HepG2 (cell line): ENCODE results near the gene ACTR10. TPM values are rescaled to one million over a fixed set of nuclear protein-coding genes. Genes with fewer than 3 reads are reported as not detected.

Source experiments
- BHLHE40 ChIP-seq: IDR thresholded peaks from 2 replicates; pipeline ENCODE4 v1.6.1; 2011; ENCODE audit warnings: low read length, improper control_type of control experiment
- CSRNP1 ChIP-seq: sonication (generic); formaldehyde crosslinking; IDR thresholded peaks from 2 replicates; pipeline ENCODE4 v1.8.1; 2023; ENCODE audit warnings: mild to moderate bottlenecking, missing genetic modification reagents
- GATAD1 ChIP-seq: IDR thresholded peaks from 2 replicates; pipeline ENCODE4 v1.6.1; 2016; ENCODE audit warnings: missing genetic modification reagents, missing compliant biosample characterization
- ISX ChIP-seq: sonication (generic); formaldehyde crosslinking; conservative IDR thresholded peaks from 2 replicates; pipeline ENCODE4 v1.5.0; 2020; ENCODE audit warnings: missing genetic modification reagents
- KAT8 ChIP-seq: IDR thresholded peaks from 2 replicates; pipeline ENCODE4 v1.6.1; 2016; ENCODE audit warnings: missing genetic modification reagents, missing compliant biosample characterization
- MED1 ChIP-seq: sonication (generic); formaldehyde crosslinking; IDR thresholded peaks from 2 replicates; pipeline ENCODE4 v1.4.0; 2020; ENCODE audit warnings: missing genetic modification reagents
- POLR2AphosphoS2 ChIP-seq: IDR thresholded peaks from 2 replicates; pipeline ENCODE4 v1.6.1; 2011; ENCODE audit warnings: low read depth, low read length, improper control_type of control experiment
- REXO4 ChIP-seq: sonication (generic); formaldehyde crosslinking; IDR thresholded peaks from 2 replicates; pipeline ENCODE4 v1.8.0; 2022; ENCODE audit warnings: missing genetic modification reagents, mild to moderate bottlenecking, borderline replicate concordance
- STAG1 ChIP-seq: sonication (generic); formaldehyde crosslinking; IDR thresholded peaks from 2 replicates; pipeline ENCODE4 v1.4.0; 2020; ENCODE audit warnings: missing genetic modification reagents
- SUZ12 ChIP-seq: fragments of 150-350 bp; IDR thresholded peaks from 2 replicates; pipeline ENCODE4 v1.6.1; 2014; ENCODE audit warnings: low read depth, low read length
- YEATS4 ChIP-seq: sonication (generic); formaldehyde crosslinking; IDR thresholded peaks from 2 replicates; pipeline ENCODE4 v1.4.0; 2020; ENCODE audit warnings: missing genetic modification reagents, borderline replicate concordance
- ZFP1 ChIP-seq: IDR thresholded peaks from 2 replicates; pipeline ENCODE4 v1.6.1; 2016
- ZNF124 ChIP-seq: sonication (generic); formaldehyde crosslinking; IDR thresholded peaks from 2 replicates; pipeline ENCODE4 v1.4.0; 2020; ENCODE audit warnings: missing genetic modification reagents
- ZNF136 ChIP-seq: sonication (generic); formaldehyde crosslinking; IDR thresholded peaks from 2 replicates; pipeline ENCODE4 v1.8.1; 2022; ENCODE audit warnings: low read depth, mild to moderate bottlenecking, moderate library complexity, missing genetic modification reagents
- ZNF138 ChIP-seq: sonication (generic); formaldehyde crosslinking; IDR thresholded peaks from 2 replicates; pipeline ENCODE4 v1.5.0; 2020; ENCODE audit warnings: mild to moderate bottlenecking, low read depth, missing genetic modification reagents
- ZNF251 ChIP-seq: sonication (generic); formaldehyde crosslinking; IDR thresholded peaks from 2 replicates; pipeline ENCODE4 v1.9.0; 2021; ENCODE audit warnings: mild to moderate bottlenecking, missing genetic modification reagents
- ZNF256 ChIP-seq: sonication (generic); formaldehyde crosslinking; conservative IDR thresholded peaks from 2 replicates; pipeline ENCODE4 v1.4.0; 2020; ENCODE audit warnings: missing genetic modification reagents
- ZNF280D ChIP-seq: sonication (generic); formaldehyde crosslinking; IDR thresholded peaks from 2 replicates; pipeline ENCODE4 v1.5.1; 2020; ENCODE audit warnings: mild to moderate bottlenecking, missing genetic modification reagents
- ZNF580 ChIP-seq: IDR thresholded peaks from 2 replicates; pipeline ENCODE4 v1.6.1; 2016; ENCODE audit warnings: low read depth, borderline replicate concordance
- ZNF616 ChIP-seq: sonication (generic); formaldehyde crosslinking; IDR thresholded peaks from 2 replicates; pipeline ENCODE4 v1.5.0; 2020; ENCODE audit warnings: low read depth, mild to moderate bottlenecking, missing genetic modification reagents
- ZNF639 ChIP-seq: conservative IDR thresholded peaks from 2 replicates; pipeline ENCODE4 v1.6.1; 2018; ENCODE audit warnings: missing genetic modification reagents
- ZNF775 ChIP-seq: sonication (generic); formaldehyde crosslinking; IDR thresholded peaks from 2 replicates; pipeline ENCODE4 v1.4.0; 2020; ENCODE audit warnings: missing genetic modification reagents, mild to moderate bottlenecking, moderate library complexity, borderline replicate concordance
- ZNF790 ChIP-seq: sonication (generic); formaldehyde crosslinking; IDR thresholded peaks from 2 replicates; pipeline ENCODE4 v1.8.0; 2022; ENCODE audit warnings: missing genetic modification reagents, mild to moderate bottlenecking, borderline replicate concordance
- polyA plus RNA-seq, 8 experiments: library from polyadenylated mRNA; depleted of rRNA in 3 of 8; stranded (reverse) in 7 of 8; unstranded in 1 of 8; fragments of >200 nt; fragmentation: Illumina TruSeq in 4 of 8; extraction: Trizol in 4 of 8; gene quantifications; 2 replicates each; pipeline versions ENCODE4 v1.2.1 to v1.2.3, GENCODE V29; 2011 to 2016; ENCODE audit warnings: low read depth in 4 of 8, missing spikeins in 1 of 8, mixed read lengths in 1 of 8; ENCODE audit not compliant: insufficient read depth in 1 of 8
- total RNA-seq, 5 experiments: library from RNA; depleted of rRNA; stranded (reverse); fragments of >200 nt; fragmentation: Illumina TruSeq; extraction: Trizol; gene quantifications; 2 replicates each; pipeline ENCODE4 v1.2.3, GENCODE V29; 2016; ENCODE audit warnings: low read depth in 1 of 5

Gene ACTR10
- total and polyA plus RNA-seq, 2 of the 13 experiments (the other 11 are each of a cell fraction or from before 2014, with no cell fraction given): 30.0 to 41.3 TPM

- TF ChIP-seq ZNF280D (CRISPR knock-in tag): no peak
- TF ChIP-seq ZFP1 (CRISPR knock-in tag): no peak
- no peak for TF ChIP-seq BHLHE40
- peak; percentile 92 for TF ChIP-seq GATAD1 (CRISPR knock-in tag)
- TF ChIP-seq ZNF138 (CRISPR knock-in tag): no peak
- TF ChIP-seq ZNF790 (CRISPR knock-in tag): no peak
- no peak for TF ChIP-seq ZNF256 (CRISPR knock-in tag)
- TF ChIP-seq ZNF124: no peak; the same call in 1 of the 2 replicates
- no peak for TF ChIP-seq REXO4 (CRISPR knock-in tag)
- no peak for TF ChIP-seq POLR2AphosphoS2
- TF ChIP-seq ISX (CRISPR knock-in tag): 0 out of 2 replicates have a peak, but pooled peaks have one; percentile 44
- TF ChIP-seq YEATS4: no peak; the same call in 1 of the 2 replicates
- 0 out of 2 replicates have a peak, but pooled peaks have one; percentile 42 for TF ChIP-seq ZNF639 (CRISPR knock-in tag)
- TF ChIP-seq MED1 (CRISPR knock-in tag): no peak
- TF ChIP-seq ZNF580 (CRISPR knock-in tag): no peak; the same call in 1 of the 2 replicates
- TF ChIP-seq SUZ12: no peak; the same call in 1 of the 2 replicates
- peak; percentile 90 for TF ChIP-seq CSRNP1 (CRISPR knock-in tag)
- TF ChIP-seq ZNF616 (CRISPR knock-in tag): no peak
- no peak for TF ChIP-seq ZNF251 (CRISPR knock-in tag)
- TF ChIP-seq STAG1 (CRISPR knock-in tag): no peak
- no peak for TF ChIP-seq ZNF775
- TF ChIP-seq KAT8 (CRISPR knock-in tag): peak; percentile 72
- no peak for TF ChIP-seq ZNF136 (CRISPR knock-in tag)
These were observed 44.8 kb downstream of the ACTR10 start, which contains the start of gene PSMA3 (continued) for GRCh38 chr14:58244556-58245387.
